A549 (cell line): Measurements from ENCODE around the gene ARGFX. TPM values are rescaled to one million over a fixed set of nuclear protein-coding genes. Genes with fewer than 3 reads are reported as not detected.

ENCODE experiments used
- ATAC-seq, 2 experiments: fragments of 200-7000 bp in 1 of 2; fragments of >200 bp in 1 of 2; cut with Nextera tagmentation in 1 of 2; cut with Tn5 transposase in 1 of 2; 3 replicates each; pipeline versions ENCODE4 v1.8.0 to v1.9.1; 2018 to 2020; ENCODE audit warnings: mild to moderate bottlenecking in 1 of 2, moderate library complexity in 1 of 2
- CTCF ChIA-PET: fragments of 300-600 bp; sonication (Branson Sonifier 250); formaldehyde crosslinking; extraction: SDS; loops from one replicate; lab custom pipeline; 2021; ENCODE audit warnings: antibody characterized with exemption, inconsistent platforms; lab: Yijun Ruan, JAX
- POLR2A ChIA-PET: fragments of 350-600 bp; formaldehyde crosslinking; extraction: SDS; loops from one replicate; lab custom pipeline; 2021; ENCODE audit warnings: antibody characterized with exemption, inconsistent platforms; lab: Yijun Ruan, JAX
- DNase-seq, 2 experiments: peaks; one replicate each; pipeline versions ENCODE4 v3.0.0 to v3.0.0-alpha.2; 2011 to 2016; ENCODE audit warnings: low read depth in 1 of 2, low spot score in 1 of 2
- FAIRE-seq: peaks from 2 replicates; lab custom pipeline; 2011; peaks lifted over from hg19 to GRCh38; lab: Jason Lieb, UNC
- H3K27ac ChIP-seq, 2 experiments: fragments of >200 bp; sonication (Bioruptor Twin); formaldehyde crosslinking; 3 replicates each; pipeline ENCODE4 v1.5.1; 2016 to 2017
- H3K4me1 ChIP-seq: fragments of >200 bp; sonication (Bioruptor Twin); formaldehyde crosslinking; 3 replicates; pipeline ENCODE4 v1.6.1; 2016
- H3K4me2 ChIP-seq: fragments of >200 bp; sonication (Bioruptor Twin); formaldehyde crosslinking; 3 replicates; pipeline ENCODE4 v1.6.1; 2016
- H3K4me3 ChIP-seq: fragments of >200 bp; sonication (Bioruptor Twin); formaldehyde crosslinking; 3 replicates; pipeline ENCODE4 v1.5.1; 2016
- H3K9me3 ChIP-seq: fragments of >200 bp; sonication (Bioruptor Twin); formaldehyde crosslinking; 3 replicates; pipeline ENCODE4 v1.6.1; 2016
- BHLHE40 ChIP-seq: IDR thresholded peaks from 2 replicates; pipeline ENCODE4 v1.6.1; 2012; ENCODE audit warnings: low read depth, low read length, inconsistent platforms
- CBX2 ChIP-seq: fragments of 200-600 bp; sonication (generic); IDR thresholded peaks from 2 replicates; pipeline ENCODE4 v1.6.1; 2016; ENCODE audit warnings: low read depth, mild to moderate bottlenecking, borderline replicate concordance
- CHD2 ChIP-seq: fragments of 150-350 bp; IDR thresholded peaks from 2 replicates; pipeline ENCODE4 v1.6.1; 2014; ENCODE audit warnings: low read length; ENCODE audit not compliant: partially characterized antibody
- FOSB ChIP-seq: fragments of 250-450 bp; sonication (Bioruptor Pico); IDR thresholded peaks from 2 replicates; pipeline ENCODE4 v1.5.0; 2020; ENCODE audit warnings: mild to moderate bottlenecking, moderate library complexity
- MAZ ChIP-seq: fragments of 150-350 bp; IDR thresholded peaks from 2 replicates; pipeline ENCODE4 v1.6.1; 2014; ENCODE audit warnings: antibody characterized with exemption, low read depth, low read length, borderline replicate concordance
- NFE2L2 ChIP-seq: fragments of 150-350 bp; conservative IDR thresholded peaks from 2 replicates; pipeline ENCODE4 v1.6.1; 2014; ENCODE audit warnings: low read length
- NPAS2 ChIP-seq: fragments of 250-450 bp; sonication (Bioruptor Pico); IDR thresholded peaks from 2 replicates; pipeline ENCODE4 v1.8.0; 2022; ENCODE audit warnings: mild to moderate bottlenecking, moderate library complexity, borderline replicate concordance
- PHF8 ChIP-seq: fragments of 200-600 bp; sonication (generic); IDR thresholded peaks from 2 replicates; pipeline ENCODE4 v1.6.1; 2016; ENCODE audit warnings: low read depth, mild to moderate bottlenecking, antibody characterized with exemption, moderate library complexity, borderline replicate concordance
- RAD21 ChIP-seq, 2 experiments: fragments of >200 bp in 1 of 2; sonication (Bioruptor Twin) in 1 of 2; formaldehyde crosslinking in 1 of 2; IDR thresholded peaks in 1 of 2; conservative IDR thresholded peaks in 1 of 2; 2 replicates in 1 of 2; 3 replicates in 1 of 2; pipeline ENCODE4 v1.6.1; 2012 to 2018; ENCODE audit warnings: inconsistent platforms in 1 of 2
- RCOR1 ChIP-seq: fragments of 150-350 bp; IDR thresholded peaks from 2 replicates; pipeline ENCODE4 v1.6.1; 2014; ENCODE audit warnings: antibody characterized with exemption, low read length, low read depth
- RNF2 ChIP-seq: fragments of 200-600 bp; sonication (generic); IDR thresholded peaks from 2 replicates; pipeline ENCODE4 v1.6.1; 2016; ENCODE audit warnings: low read depth, mild to moderate bottlenecking, antibody characterized with exemption, moderate library complexity, borderline replicate concordance
- SMC3 ChIP-seq: fragments of >200 bp; sonication (Bioruptor Twin); formaldehyde crosslinking; IDR thresholded peaks from 3 replicates; pipeline ENCODE4 v1.6.1; 2018; ENCODE audit warnings: inconsistent platforms
- TP53 ChIP-seq: fragments of 250-450 bp; sonication (Bioruptor Pico); IDR thresholded peaks from 2 replicates; pipeline ENCODE4 v1.5.0; 2021; ENCODE audit warnings: mild to moderate bottlenecking, moderate library complexity
- ZC3H11A ChIP-seq: fragments of 450-650 bp; IDR thresholded peaks from 2 replicates; pipeline ENCODE4 v1.6.1; 2014; ENCODE audit warnings: antibody characterized with exemption, mild to moderate bottlenecking
- ZFP36 ChIP-seq: fragments of 450-650 bp; IDR thresholded peaks from 2 replicates; pipeline ENCODE4 v1.6.1; 2014; ENCODE audit warnings: borderline replicate concordance; ENCODE audit not compliant: partially characterized antibody
- WGBS: methylation state at CpG from one replicate; pipeline ENCODE4 v1.1.6; 2017; ENCODE audit errors: missing lambda C conversion rate; 5-methylcytosine and 5-hydroxymethylcytosine counted together
- polyA plus RNA-seq, 4 experiments: library from polyadenylated mRNA; depleted of rRNA in 3 of 4; stranded (reverse); fragments of >200 nt; fragmentation: RNase III in 1 of 4; extraction: RNeasy Plus Mini Kit Qiagen cat#74134 plus additional on column Dnase treatment in 1 of 4; gene quantifications; 2 replicates in 3 of 4; 3 replicates in 1 of 4; pipeline ENCODE4 v1.2.3, GENCODE V29; 2011 to 2017
- TF ChIP-seq, protein P1 (sequence below): IDR thresholded peaks from 2 replicates; pipeline ENCODE4 v1.6.1; 2012
- TF ChIP-seq, protein P2 (sequence below): fragments of >200 bp; sonication (Bioruptor Twin); formaldehyde crosslinking; IDR thresholded peaks from 3 replicates; pipeline ENCODE4 v1.6.1; 2016
- TF ChIP-seq, protein P3 (sequence below): fragments of 200-600 bp; sonication (generic); IDR thresholded peaks from 2 replicates; pipeline ENCODE4 v1.6.1; 2016; ENCODE audit warnings: antibody characterized with exemption, mild to moderate bottlenecking, moderate library complexity
- TF ChIP-seq, protein P4 (sequence below): fragments of >200 bp; sonication (Bioruptor Twin); formaldehyde crosslinking; IDR thresholded peaks from 3 replicates; pipeline ENCODE4 v1.5.1; 2016

The ARGFX gene
- polyA plus RNA-seq, 2 of the 4 experiments (the other 2 are of a cell fraction) = not detected

DNA sequence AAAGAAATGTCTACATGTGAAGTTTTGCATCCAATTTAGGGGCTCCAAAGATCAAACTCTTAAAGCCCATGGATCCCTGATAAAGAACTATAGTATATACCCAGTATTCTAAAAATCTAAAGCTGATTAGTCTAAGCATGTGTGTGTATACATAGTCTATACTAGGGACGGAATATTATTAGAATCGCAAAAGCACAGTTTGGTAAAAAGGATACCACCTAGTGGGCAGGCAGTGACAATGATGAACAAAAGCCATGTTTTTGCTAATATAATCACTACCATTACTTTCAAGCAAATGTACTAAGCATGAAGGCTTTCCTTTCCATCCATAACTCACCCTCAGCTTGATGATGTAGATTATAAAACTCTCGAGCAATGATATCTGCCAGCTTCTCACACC lies 38.4 kb upstream of the ARGFX start:
- 82% methylated on average over 3 of the region's 3 CpGs for WGBS

DNA sequence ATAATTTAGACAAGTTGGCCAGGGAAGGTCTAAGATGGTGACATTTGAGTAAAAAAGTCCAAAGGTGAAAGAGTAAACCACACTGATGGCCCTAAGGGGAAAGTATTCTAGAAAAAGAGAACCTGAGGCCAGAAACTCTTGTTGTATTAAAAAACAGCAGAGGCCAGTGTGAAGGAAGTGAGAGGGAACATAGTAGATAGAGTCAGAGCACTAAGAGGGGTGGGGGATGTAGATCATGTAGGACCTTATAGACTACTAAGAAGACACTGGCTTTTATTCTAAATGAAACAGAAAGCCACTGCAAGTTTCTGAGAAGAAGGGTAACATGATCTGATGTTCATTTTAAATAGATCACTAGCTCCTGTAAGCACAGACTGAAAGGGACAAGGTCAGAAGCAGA lies 36.5 kb upstream of the ARGFX start:
- Histone ChIP-seq H3K4me1 (no peaks in the 10 kb centered on the region), H3K27ac (no peak overlapping the region), H3K4me2 (no peak overlapping the region), H3K9me3 (no peaks in the 10 kb centered on the region), H3K4me3 (no peak overlapping the region)
- ATAC-seq (no peak), FAIRE-seq (no peak), DNase-seq (no peak)
- ChIA-PET CTCF (no interaction called here), POLR2A (no interaction called here)
- TF ChIP-seq RNF2 (no peak), BHLHE40 (no peak), NPAS2 (CRISPR knock-in tag) (no peak), RCOR1 (no peak), FOSB (no peak), ZC3H11A (no peak), MAZ (no peak), ZFP36 (no peak), CHD2 (no peak), TP53 (CRISPR knock-in tag) (no peak), PHF8 (no peak), CBX2 (no peak), NFE2L2 (no peak)
- TF ChIP-seq, protein P1, sequence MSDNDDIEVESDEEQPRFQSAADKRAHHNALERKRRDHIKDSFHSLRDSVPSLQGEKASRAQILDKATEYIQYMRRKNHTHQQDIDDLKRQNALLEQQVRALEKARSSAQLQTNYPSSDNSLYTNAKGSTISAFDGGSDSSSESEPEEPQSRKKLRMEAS = no peak
- TF ChIP-seq, protein P2, sequence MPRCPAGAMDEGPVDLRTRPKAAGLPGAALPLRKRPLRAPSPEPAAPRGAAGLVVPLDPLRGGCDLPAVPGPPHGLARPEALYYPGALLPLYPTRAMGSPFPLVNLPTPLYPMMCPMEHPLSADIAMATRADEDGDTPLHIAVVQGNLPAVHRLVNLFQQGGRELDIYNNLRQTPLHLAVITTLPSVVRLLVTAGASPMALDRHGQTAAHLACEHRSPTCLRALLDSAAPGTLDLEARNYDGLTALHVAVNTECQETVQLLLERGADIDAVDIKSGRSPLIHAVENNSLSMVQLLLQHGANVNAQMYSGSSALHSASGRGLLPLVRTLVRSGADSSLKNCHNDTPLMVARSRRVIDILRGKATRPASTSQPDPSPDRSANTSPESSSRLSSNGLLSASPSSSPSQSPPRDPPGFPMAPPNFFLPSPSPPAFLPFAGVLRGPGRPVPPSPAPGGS = no peak
- TF ChIP-seq, protein P3, sequence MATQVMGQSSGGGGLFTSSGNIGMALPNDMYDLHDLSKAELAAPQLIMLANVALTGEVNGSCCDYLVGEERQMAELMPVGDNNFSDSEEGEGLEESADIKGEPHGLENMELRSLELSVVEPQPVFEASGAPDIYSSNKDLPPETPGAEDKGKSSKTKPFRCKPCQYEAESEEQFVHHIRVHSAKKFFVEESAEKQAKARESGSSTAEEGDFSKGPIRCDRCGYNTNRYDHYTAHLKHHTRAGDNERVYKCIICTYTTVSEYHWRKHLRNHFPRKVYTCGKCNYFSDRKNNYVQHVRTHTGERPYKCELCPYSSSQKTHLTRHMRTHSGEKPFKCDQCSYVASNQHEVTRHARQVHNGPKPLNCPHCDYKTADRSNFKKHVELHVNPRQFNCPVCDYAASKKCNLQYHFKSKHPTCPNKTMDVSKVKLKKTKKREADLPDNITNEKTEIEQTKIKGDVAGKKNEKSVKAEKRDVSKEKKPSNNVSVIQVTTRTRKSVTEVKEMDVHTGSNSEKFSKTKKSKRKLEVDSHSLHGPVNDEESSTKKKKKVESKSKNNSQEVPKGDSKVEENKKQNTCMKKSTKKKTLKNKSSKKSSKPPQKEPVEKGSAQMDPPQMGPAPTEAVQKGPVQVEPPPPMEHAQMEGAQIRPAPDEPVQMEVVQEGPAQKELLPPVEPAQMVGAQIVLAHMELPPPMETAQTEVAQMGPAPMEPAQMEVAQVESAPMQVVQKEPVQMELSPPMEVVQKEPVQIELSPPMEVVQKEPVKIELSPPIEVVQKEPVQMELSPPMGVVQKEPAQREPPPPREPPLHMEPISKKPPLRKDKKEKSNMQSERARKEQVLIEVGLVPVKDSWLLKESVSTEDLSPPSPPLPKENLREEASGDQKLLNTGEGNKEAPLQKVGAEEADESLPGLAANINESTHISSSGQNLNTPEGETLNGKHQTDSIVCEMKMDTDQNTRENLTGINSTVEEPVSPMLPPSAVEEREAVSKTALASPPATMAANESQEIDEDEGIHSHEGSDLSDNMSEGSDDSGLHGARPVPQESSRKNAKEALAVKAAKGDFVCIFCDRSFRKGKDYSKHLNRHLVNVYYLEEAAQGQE = no peak

More for the DNA sequence above, 38.4 kb upstream of the ARGFX start:
- FAIRE-seq (no peak), DNase-seq (peak; percentile 6 to 21), ATAC-seq (peak; percentile 46 to 56; a peak in 2 of 6 replicates)
- TF ChIP-seq RAD21 (conservative IDR thresholded peaks at IDR 0.05 in 1 of 2, IDR thresholded peaks at IDR 0.05 in 1 of 2) (peak in 1 of 2 experiments; percentile 34; a peak in 1 of 5 replicates), SMC3 (peak; percentile 45; the same call in 2 of the 3 replicates)
- TF ChIP-seq, protein P3 = no peak
- TF ChIP-seq, protein P4, sequence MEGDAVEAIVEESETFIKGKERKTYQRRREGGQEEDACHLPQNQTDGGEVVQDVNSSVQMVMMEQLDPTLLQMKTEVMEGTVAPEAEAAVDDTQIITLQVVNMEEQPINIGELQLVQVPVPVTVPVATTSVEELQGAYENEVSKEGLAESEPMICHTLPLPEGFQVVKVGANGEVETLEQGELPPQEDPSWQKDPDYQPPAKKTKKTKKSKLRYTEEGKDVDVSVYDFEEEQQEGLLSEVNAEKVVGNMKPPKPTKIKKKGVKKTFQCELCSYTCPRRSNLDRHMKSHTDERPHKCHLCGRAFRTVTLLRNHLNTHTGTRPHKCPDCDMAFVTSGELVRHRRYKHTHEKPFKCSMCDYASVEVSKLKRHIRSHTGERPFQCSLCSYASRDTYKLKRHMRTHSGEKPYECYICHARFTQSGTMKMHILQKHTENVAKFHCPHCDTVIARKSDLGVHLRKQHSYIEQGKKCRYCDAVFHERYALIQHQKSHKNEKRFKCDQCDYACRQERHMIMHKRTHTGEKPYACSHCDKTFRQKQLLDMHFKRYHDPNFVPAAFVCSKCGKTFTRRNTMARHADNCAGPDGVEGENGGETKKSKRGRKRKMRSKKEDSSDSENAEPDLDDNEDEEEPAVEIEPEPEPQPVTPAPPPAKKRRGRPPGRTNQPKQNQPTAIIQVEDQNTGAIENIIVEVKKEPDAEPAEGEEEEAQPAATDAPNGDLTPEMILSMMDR = peak; percentile 54
- H3K4me1 ChIP-seq = no peaks in the 10 kb centered on the region
- H3K4me2 ChIP-seq = no peak overlapping the region
- H3K4me3 ChIP-seq = no peak overlapping the region
- CTCF ChIA-PET = interaction anchor here (0.7 to 1.2 kb wide), 4 partner anchors 16 to 968 kb away, joined by 3 to 4 read pairs (median 4); partner anchors contain the start of gene POLQ
- POLR2A ChIA-PET = no interaction called here
- H3K9me3 ChIP-seq = no peaks in the 10 kb centered on the region
- H3K27ac ChIP-seq = no peak overlapping the region
